HL-60 (cell line): Measurements from ENCODE around the gene ZNF785.

Experiments used
- CTCF ChIP-seq: IDR thresholded peaks from one replicate; pipeline ENCODE4 v1.5.1; 2011; ENCODE audit warnings: low read length, control low read depth, inconsistent platforms; ENCODE audit not compliant: insufficient read depth
- GABPA ChIP-seq: IDR thresholded peaks from 2 replicates; pipeline ENCODE4 v1.6.1; 2012; ENCODE audit warnings: low read depth
- POLR2AphosphoS5 ChIP-seq: IDR thresholded peaks from 2 replicates; pipeline ENCODE4 v1.6.1; 2012; ENCODE audit warnings: low read depth
- TF ChIP-seq, protein P1 (sequence below): IDR thresholded peaks from 2 replicates; pipeline ENCODE4 v1.6.1; 2012; ENCODE audit warnings: low read depth; ENCODE audit not compliant: insufficient replicate concordance

DNA sequence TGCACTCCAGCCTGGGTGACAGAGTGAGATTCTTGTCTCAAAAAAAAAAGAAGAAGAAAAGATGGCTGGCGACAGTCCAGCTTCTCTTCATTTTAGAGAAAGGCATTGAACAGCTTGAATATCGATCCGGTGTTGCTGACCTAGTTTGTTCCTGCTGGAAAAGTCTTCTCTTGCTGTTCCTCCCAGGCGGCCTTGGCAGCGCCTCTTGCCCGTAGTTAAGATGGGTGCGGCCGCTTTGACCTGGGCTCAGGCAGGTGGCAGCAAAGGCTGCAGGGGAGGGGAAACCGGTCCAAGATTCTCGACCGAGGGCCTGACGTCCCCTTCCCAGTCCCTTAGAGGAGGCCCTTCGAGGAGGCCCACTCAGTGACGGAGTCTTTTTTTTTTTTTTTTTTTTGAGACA, 23.5 kb downstream of the ZNF785 start:
- TF ChIP-seq, protein P1, sequence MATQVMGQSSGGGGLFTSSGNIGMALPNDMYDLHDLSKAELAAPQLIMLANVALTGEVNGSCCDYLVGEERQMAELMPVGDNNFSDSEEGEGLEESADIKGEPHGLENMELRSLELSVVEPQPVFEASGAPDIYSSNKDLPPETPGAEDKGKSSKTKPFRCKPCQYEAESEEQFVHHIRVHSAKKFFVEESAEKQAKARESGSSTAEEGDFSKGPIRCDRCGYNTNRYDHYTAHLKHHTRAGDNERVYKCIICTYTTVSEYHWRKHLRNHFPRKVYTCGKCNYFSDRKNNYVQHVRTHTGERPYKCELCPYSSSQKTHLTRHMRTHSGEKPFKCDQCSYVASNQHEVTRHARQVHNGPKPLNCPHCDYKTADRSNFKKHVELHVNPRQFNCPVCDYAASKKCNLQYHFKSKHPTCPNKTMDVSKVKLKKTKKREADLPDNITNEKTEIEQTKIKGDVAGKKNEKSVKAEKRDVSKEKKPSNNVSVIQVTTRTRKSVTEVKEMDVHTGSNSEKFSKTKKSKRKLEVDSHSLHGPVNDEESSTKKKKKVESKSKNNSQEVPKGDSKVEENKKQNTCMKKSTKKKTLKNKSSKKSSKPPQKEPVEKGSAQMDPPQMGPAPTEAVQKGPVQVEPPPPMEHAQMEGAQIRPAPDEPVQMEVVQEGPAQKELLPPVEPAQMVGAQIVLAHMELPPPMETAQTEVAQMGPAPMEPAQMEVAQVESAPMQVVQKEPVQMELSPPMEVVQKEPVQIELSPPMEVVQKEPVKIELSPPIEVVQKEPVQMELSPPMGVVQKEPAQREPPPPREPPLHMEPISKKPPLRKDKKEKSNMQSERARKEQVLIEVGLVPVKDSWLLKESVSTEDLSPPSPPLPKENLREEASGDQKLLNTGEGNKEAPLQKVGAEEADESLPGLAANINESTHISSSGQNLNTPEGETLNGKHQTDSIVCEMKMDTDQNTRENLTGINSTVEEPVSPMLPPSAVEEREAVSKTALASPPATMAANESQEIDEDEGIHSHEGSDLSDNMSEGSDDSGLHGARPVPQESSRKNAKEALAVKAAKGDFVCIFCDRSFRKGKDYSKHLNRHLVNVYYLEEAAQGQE = no peak
- TF ChIP-seq CTCF (no peak), POLR2AphosphoS5 (no peak), GABPA (no peak)
